Activated naive CD4-positive, alpha-beta T cell treated with anti-CD3 and anti-CD28 coated beads, Interleukin-2, amount 50 U/mL, for 72 hours (primary cell): ENCODE measurements around the gene R3HDM2. TPM values are rescaled to one million over a fixed set of nuclear protein-coding genes. Genes with fewer than 3 reads are reported as not detected.
"Not testable (repeated sequence)": the region's sequence is repeated elsewhere in the genome, so short reads cannot be mapped to it uniquely, and the experiment has no call there.

Experiments used
- ATAC-seq, 2 donors: fragments of 150-1000 bp; cut with Tn5 transposase; 2 replicates each; pipeline ENCODE4 v1.10.0; 2021; ENCODE audit warnings: mild to moderate bottlenecking in 2 of 2, moderate library complexity in 2 of 2
- DNase-seq, 2 donors: peaks; one replicate each; pipeline ENCODE4 v3.0.0; 2021 to 2022; ENCODE audit warnings: low spot score in 2 of 2
- H3K27ac Mint-ChIP-seq, 2 donors: one replicate each; pipeline ENCODE4 v1.8.0; 2022; ENCODE audit warnings: mild to moderate bottlenecking in 2 of 2, mixed read lengths in 2 of 2
- H3K36me3 Mint-ChIP-seq, 2 donors: one replicate each; pipeline ENCODE4 v1.8.0; 2022; ENCODE audit warnings: mixed read lengths in 2 of 2
- H3K9me3 Mint-ChIP-seq, 2 donors: one replicate each; pipeline ENCODE4 v1.8.0; 2022; ENCODE audit warnings: mixed read lengths in 2 of 2
- total RNA-seq, 2 donors: library from RNA; stranded (reverse); gene quantifications; one replicate each; pipeline ENCODE4 v1.2.3, GENCODE V29; 2022

Gene R3HDM2
- total RNA-seq, 2 donors from 2014 or later = 36.3 to 57.1 TPM

GRCh38 chr12:57384478-57384877 is 46.4 kb downstream of the R3HDM2 start:
- Mint-ChIP-seq H3K36me3 (peaks cover 0 to 12% of the 10 kb centered on the region in 2 donors), H3K9me3 (no peaks in the 10 kb centered on the region), H3K27ac (peak overlapping the region in 1 of 2 donors; percentile 32)
- no peak for ATAC-seq
- DNase-seq = no peak

- Mint-ChIP-seq H3K9me3 (no peaks in the 10 kb centered on the region), H3K36me3 (peaks cover 0 to 8% of the 10 kb centered on the region in 2 donors), H3K27ac (peak overlapping the region; percentile 54 to 74)
- peak in 1 of 2 donors; percentile 44 for ATAC-seq
- no peak for DNase-seq
These were observed 49.1 kb downstream of the R3HDM2 start for GRCh38 chr12:57381693-57382220.

- ATAC-seq = no peak
- Mint-ChIP-seq H3K27ac (peak overlapping the region in 1 of 2 donors; percentile 35), H3K9me3 (no peaks in the 10 kb centered on the region), H3K36me3 (peaks cover 0 to 6% of the 10 kb centered on the region in 2 donors)
- DNase-seq = no peak
These were observed 50.5 kb downstream of the R3HDM2 start for GRCh38 chr12:57380300-57380699.

GRCh38 chr12:57377103-57377840 is 53.6 kb downstream of the R3HDM2 start:
- Mint-ChIP-seq H3K9me3 (no peaks in the 10 kb centered on the region), H3K36me3 (peaks cover 0 to 6% of the 10 kb centered on the region in 2 donors), H3K27ac (peak overlapping the region; percentile 11 to 65)
- no peak for ATAC-seq
- no peak for DNase-seq

GRCh38 chr12:57372233-57372632 is 58.6 kb downstream of the R3HDM2 start:
- DNase-seq (no peak), ATAC-seq (no peak)
- peaks cover 0 to 17% of the 10 kb centered on the region in 2 donors for H3K36me3 Mint-ChIP-seq
- H3K27ac Mint-ChIP-seq = no peak overlapping the region
- peaks cover 3 to 4% of the 10 kb centered on the region in 2 donors for H3K9me3 Mint-ChIP-seq

GRCh38 chr12:57370696-57371095 is 60.1 kb downstream of the R3HDM2 start:
- peaks cover 7 to 32% of the 10 kb centered on the region in 2 donors for H3K36me3 Mint-ChIP-seq
- H3K27ac Mint-ChIP-seq = no peak overlapping the region
- peaks cover 4 to 15% of the 10 kb centered on the region in 2 donors for H3K9me3 Mint-ChIP-seq
- ATAC-seq (no peak), DNase-seq (no peak)

GRCh38 chr12:57370072-57370471 is 60.8 kb downstream of the R3HDM2 start:
- DNase-seq (no peak), ATAC-seq (no peak)
- Mint-ChIP-seq H3K36me3 (peaks cover 7 to 32% of the 10 kb centered on the region in 2 donors), H3K9me3 (peaks cover 4 to 15% of the 10 kb centered on the region in 2 donors), H3K27ac (no peak overlapping the region)

GRCh38 chr12:57369202-57369601 is 61.6 kb downstream of the R3HDM2 start:
- Mint-ChIP-seq H3K36me3 (peaks cover 7 to 32% of the 10 kb centered on the region in 2 donors), H3K9me3 (peaks cover 4 to 15% of the 10 kb centered on the region in 2 donors), H3K27ac (no peak overlapping the region)
- DNase-seq = no peak
- no peak for ATAC-seq

- peaks cover 7 to 32% of the 10 kb centered on the region in 2 donors for H3K36me3 Mint-ChIP-seq
- ATAC-seq (no peak), DNase-seq (no peak)
- peaks cover 4 to 15% of the 10 kb centered on the region in 2 donors for H3K9me3 Mint-ChIP-seq
- H3K27ac Mint-ChIP-seq = no peak overlapping the region
These were observed 62.3 kb downstream of the R3HDM2 start for GRCh38 chr12:57368349-57369095.

- H3K36me3 Mint-ChIP-seq = peaks cover 7 to 32% of the 10 kb centered on the region in 2 donors
- no peak overlapping the region for H3K27ac Mint-ChIP-seq
- H3K9me3 Mint-ChIP-seq = peaks cover 4 to 15% of the 10 kb centered on the region in 2 donors
- DNase-seq (no peak), ATAC-seq (no peak)
These were observed 63.7 kb downstream of the R3HDM2 start for GRCh38 chr12:57367121-57367520.

GRCh38 chr12:57366315-57366714 is 64.5 kb downstream of the R3HDM2 start:
- no peak overlapping the region for H3K27ac Mint-ChIP-seq
- ATAC-seq = no peak
- peaks cover 4 to 15% of the 10 kb centered on the region in 2 donors for H3K9me3 Mint-ChIP-seq
- DNase-seq = no peak
- peaks cover 7 to 32% of the 10 kb centered on the region in 2 donors for H3K36me3 Mint-ChIP-seq

GRCh38 chr12:57364156-57364555 is 66.7 kb downstream of the R3HDM2 start:
- not testable (repeated sequence) for H3K27ac Mint-ChIP-seq, ATAC-seq, DNase-seq
- peaks cover 7 to 30% of the 10 kb centered on the region in 2 donors for H3K36me3 Mint-ChIP-seq
- H3K9me3 Mint-ChIP-seq = peaks cover 4 to 15% of the 10 kb centered on the region in 2 donors

GRCh38 chr12:57360468-57360867 is 70.4 kb downstream of the R3HDM2 start:
- Mint-ChIP-seq H3K36me3 (peaks cover 0 to 6% of the 10 kb centered on the region in 2 donors), H3K27ac (no peak overlapping the region), H3K9me3 (no peaks in the 10 kb centered on the region)
- DNase-seq (no peak), ATAC-seq (no peak)

GRCh38 chr12:57358646-57359045 is 72.2 kb downstream of the R3HDM2 start:
- no peak for ATAC-seq

GRCh38 chr12:57355734-57356133 is 75.1 kb downstream of the R3HDM2 start:
- Mint-ChIP-seq H3K27ac (no peak overlapping the region), H3K9me3 (no peaks in the 10 kb centered on the region), H3K36me3 (peaks cover 0 to 6% of the 10 kb centered on the region in 2 donors)
- ATAC-seq (no peak), DNase-seq (no peak)

More at GRCh38 chr12:57358646-57359045, 72.2 kb downstream of the R3HDM2 start:
- no peak overlapping the region for H3K27ac Mint-ChIP-seq
- H3K36me3 Mint-ChIP-seq = peaks cover 0 to 6% of the 10 kb centered on the region in 2 donors
- no peak for DNase-seq
- H3K9me3 Mint-ChIP-seq = no peaks in the 10 kb centered on the region

- DNase-seq = no peak
- no peaks in the 10 kb centered on the region for H3K9me3 Mint-ChIP-seq
- peaks cover 4 to 10% of the 10 kb centered on the region in 2 donors for H3K36me3 Mint-ChIP-seq
- H3K27ac Mint-ChIP-seq = no peak overlapping the region
- ATAC-seq = no peak
These were observed 78.7 kb downstream of the R3HDM2 start for GRCh38 chr12:57352166-57352565.

- no peak for ATAC-seq
- no peak for DNase-seq
- no peaks in the 10 kb centered on the region for H3K9me3 Mint-ChIP-seq
- no peak overlapping the region for H3K27ac Mint-ChIP-seq
- H3K36me3 Mint-ChIP-seq = peaks cover 6 to 23% of the 10 kb centered on the region in 2 donors
These were observed 83.6 kb downstream of the R3HDM2 start for GRCh38 chr12:57347284-57347683.
